Hepatocyte (in vitro differentiated cells): ENCODE measurements around the gene NTF3. TPM values are rescaled to one million over a fixed set of nuclear protein-coding genes. Genes with fewer than 3 reads are reported as not detected.

Experiments
- DNase-seq: peaks from one replicate; pipeline ENCODE4 v3.0.0-alpha.2; 2016; ENCODE audit warnings: low spot score
- H2AFZ ChIP-seq: fragments of 200-600 bp; sonication (generic); 2 replicates; pipeline ENCODE4 v1.6.0; 2016; ENCODE audit warnings: antibody characterized with exemption, mild to moderate bottlenecking
- H3K27ac ChIP-seq: fragments of 200-600 bp; sonication (generic); 2 replicates; pipeline ENCODE4 v1.5.1; 2016; ENCODE audit warnings: mild to moderate bottlenecking
- H3K27me3 ChIP-seq: fragments of 200-600 bp; sonication (generic); 2 replicates; pipeline ENCODE4 v1.6.1; 2016
- H3K36me3 ChIP-seq: fragments of 200-600 bp; sonication (generic); replicated peaks from 2 replicates; pipeline ENCODE4 v1.5.1; 2016; ENCODE audit warnings: low read depth; ENCODE audit not compliant: insufficient read depth
- H3K4me1 ChIP-seq: fragments of 200-600 bp; sonication (generic); 2 replicates; pipeline ENCODE4 v1.5.1; 2016; ENCODE audit warnings: mild to moderate bottlenecking, moderate library complexity; ENCODE audit not compliant: insufficient read depth
- H3K4me2 ChIP-seq: fragments of 200-600 bp; sonication (generic); 2 replicates; pipeline ENCODE4 v1.6.0; 2016
- H3K4me3 ChIP-seq: fragments of 200-600 bp; sonication (generic); 2 replicates; pipeline ENCODE4 v1.5.1; 2016; ENCODE audit warnings: mild to moderate bottlenecking
- H3K79me2 ChIP-seq: fragments of 200-600 bp; sonication (generic); 2 replicates; pipeline ENCODE4 v1.6.0; 2017; ENCODE audit warnings: mild to moderate bottlenecking
- H3K9me2 ChIP-seq: fragments of 200-600 bp; sonication (generic); replicated peaks from 2 replicates; pipeline ENCODE4 v1.6.0; 2017; ENCODE audit warnings: mild to moderate bottlenecking; ENCODE audit not compliant: insufficient read depth
- H3K9me3 ChIP-seq: fragments of 200-600 bp; sonication (generic); 2 replicates; pipeline ENCODE4 v1.5.1; 2016; ENCODE audit warnings: low read depth, mild to moderate bottlenecking
- H4K20me1 ChIP-seq: fragments of 200-600 bp; sonication (generic); 2 replicates; pipeline ENCODE4 v1.6.0; 2016; ENCODE audit warnings: mild to moderate bottlenecking; ENCODE audit not compliant: insufficient read depth, poor library complexity, severe bottlenecking
- CTCF ChIP-seq: fragments of 200-600 bp; sonication (generic); IDR thresholded peaks from 2 replicates; pipeline ENCODE4 v1.5.1; 2016; ENCODE audit warnings: antibody characterized with exemption, mild to moderate bottlenecking; ENCODE audit not compliant: poor library complexity
- EZH2 ChIP-seq: fragments of 200-600 bp; sonication (generic); IDR thresholded peaks from 2 replicates; pipeline ENCODE4 v1.6.1; 2016; ENCODE audit warnings: antibody characterized with exemption, mild to moderate bottlenecking, borderline replicate concordance
- EZH2phosphoT487 ChIP-seq: fragments of 200-600 bp; sonication (generic); IDR thresholded peaks from one replicate; pipeline ENCODE4 v1.6.1; 2018; ENCODE audit warnings: antibody characterized with exemption, mild to moderate bottlenecking, low read depth, moderate library complexity; ENCODE audit not compliant: unreplicated experiment, severe bottlenecking
- WGBS: methylation state at CpG from one replicate; pipeline ENCODE4 v1.1.6; 2016; ENCODE audit warnings: low lambda C conversion rate; ENCODE audit errors: missing lambda C conversion rate; 5-methylcytosine and 5-hydroxymethylcytosine counted together
- polyA plus RNA-seq: library from polyadenylated mRNA; unstranded; fragments of >200 nt; fragmentation: Nextera tagmentation; extraction: Ambion mirVana; gene quantifications from 2 replicates; pipeline ENCODE4 v1.2.1, GENCODE V29; 2016
- total RNA-seq: library from RNA; depleted of rRNA; stranded (reverse); fragments of >200 nt; gene quantifications from 2 replicates; pipeline ENCODE4 v1.2.3, GENCODE V29; 2014

Gene NTF3
- total and polyA plus RNA-seq, 2 experiments from 2014 or later: 5.0 to 7.1 TPM

- TF ChIP-seq EZH2phosphoT487 (no peak), EZH2 (no peak), CTCF (no peak)
- no peak for DNase-seq
- H3K36me3 ChIP-seq: no peaks in the 10 kb centered on the region
- H3K27ac ChIP-seq: no peak overlapping the region
- 72% methylated on average over 7 of the region's 7 CpGs for WGBS
- H3K9me3 ChIP-seq: no peaks in the 10 kb centered on the region
- H3K9me2 ChIP-seq: no peaks in the 10 kb centered on the region
- H3K4me1 ChIP-seq: no peaks in the 10 kb centered on the region
- peaks cover 9% of the 10 kb centered on the region for H3K79me2 ChIP-seq
- H4K20me1 ChIP-seq: no peaks in the 10 kb centered on the region
- no peak overlapping the region for H2AFZ ChIP-seq
- H3K4me3 ChIP-seq: no peak overlapping the region
- H3K27me3 ChIP-seq: no peaks in the 10 kb centered on the region
- no peak overlapping the region for H3K4me2 ChIP-seq
These were observed 38.3 kb downstream of the NTF3 start for GRCh38 chr12:5470221-5470620.

GRCh38 chr12:5470703-5471102 is 38.8 kb downstream of the NTF3 start:
- Histone ChIP-seq H2AFZ (no peak overlapping the region), H3K9me3 (no peaks in the 10 kb centered on the region), H3K36me3 (no peaks in the 10 kb centered on the region), H3K9me2 (no peaks in the 10 kb centered on the region), H3K27ac (no peak overlapping the region), H4K20me1 (no peaks in the 10 kb centered on the region), H3K79me2 (peaks cover 13% of the 10 kb centered on the region), H3K27me3 (no peaks in the 10 kb centered on the region), H3K4me1 (no peaks in the 10 kb centered on the region), H3K4me3 (no peak overlapping the region), H3K4me2 (no peak overlapping the region)
- no peak for DNase-seq
- WGBS: 90% methylated on average over 2 of the region's 2 CpGs
- TF ChIP-seq EZH2 (no peak), EZH2phosphoT487 (no peak), CTCF (no peak)

GRCh38 chr12:5473076-5473782 is 41.3 kb downstream of the NTF3 start:
- no peaks in the 10 kb centered on the region for H3K27me3 ChIP-seq
- WGBS: 80% methylated on average over 6 of the region's 6 CpGs
- H3K36me3 ChIP-seq: no peaks in the 10 kb centered on the region
- no peak for TF ChIP-seq CTCF
- TF ChIP-seq EZH2: no peak
- TF ChIP-seq EZH2phosphoT487: no peak
- peak; percentile 54 for DNase-seq
- H3K4me2 ChIP-seq: no peak overlapping the region
- H3K9me2 ChIP-seq: no peaks in the 10 kb centered on the region
- no peak overlapping the region for H3K27ac ChIP-seq
- no peaks in the 10 kb centered on the region for H4K20me1 ChIP-seq
- H2AFZ ChIP-seq: no peak overlapping the region
- no peak overlapping the region for H3K4me3 ChIP-seq
- peaks cover 13% of the 10 kb centered on the region for H3K79me2 ChIP-seq
- H3K9me3 ChIP-seq: no peaks in the 10 kb centered on the region
- no peaks in the 10 kb centered on the region for H3K4me1 ChIP-seq

GRCh38 chr12:5473783-5474116 is 41.8 kb downstream of the NTF3 start:
- Histone ChIP-seq H3K9me2 (no peaks in the 10 kb centered on the region), H3K79me2 (peaks cover 13% of the 10 kb centered on the region), H3K36me3 (no peaks in the 10 kb centered on the region), H3K27ac (no peak overlapping the region), H4K20me1 (no peaks in the 10 kb centered on the region), H3K9me3 (no peaks in the 10 kb centered on the region), H3K27me3 (no peaks in the 10 kb centered on the region), H3K4me1 (no peaks in the 10 kb centered on the region), H3K4me2 (no peak overlapping the region), H2AFZ (no peak overlapping the region), H3K4me3 (no peak overlapping the region)
- no peak for DNase-seq
- TF ChIP-seq EZH2phosphoT487 (no peak), EZH2 (no peak), CTCF (no peak)
- WGBS: 89% methylated on average over 2 of the region's 2 CpGs
